Endometrial microvascular endothelial cells (primary cell): ENCODE data around the gene GRIK4. TPM values are rescaled to one million over a fixed set of nuclear protein-coding genes. Genes with fewer than 3 reads are reported as not detected.

ENCODE experiments used
- in situ Hi-C: cut with HindIII; loops from 2 replicates; pipeline ENCODE4 v1.10.0; 2017; ENCODE audit warnings: low sequenced_read_pairs, low pct_unique_long_range_greater_than_20kb; ENCODE audit errors: inconsistent ontology term
- total RNA-seq: library from RNA; depleted of rRNA; stranded (reverse); fragments of >200 nt; gene quantifications from one replicate; pipeline ENCODE4 v1.2.3, GENCODE V29; 2015; ENCODE audit errors: inconsistent ontology term

Gene GRIK4
- total RNA-seq, 1 donor from 2014 or later, result not detected

- in situ Hi-C loops, result no loop called here
Measured at GRCh38 chr11:120645639-120646038, 134.1 kb downstream of the GRIK4 start.

DNA sequence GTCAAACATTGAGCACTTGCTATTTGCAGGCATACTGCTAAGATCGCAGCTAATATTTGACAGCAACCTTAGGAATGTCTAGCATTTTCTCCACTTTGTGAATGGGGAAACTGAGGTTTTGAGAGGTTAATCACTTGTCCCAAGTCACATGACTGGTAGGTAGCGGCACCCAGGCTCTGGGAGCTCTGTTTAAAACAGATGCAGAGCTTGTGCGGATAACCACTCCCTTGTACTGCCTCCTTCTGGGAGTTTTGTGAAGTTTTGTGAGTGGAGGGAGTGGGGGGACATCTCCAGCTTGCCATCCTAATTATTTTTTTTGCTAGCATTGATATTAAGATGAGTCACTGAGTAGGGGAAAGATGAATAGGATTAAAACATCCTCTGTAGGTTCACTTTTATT, 134.7 kb downstream of the GRIK4 start:
- in situ Hi-C loops, result no loop called here

- in situ Hi-C loops, result no loop called here
Measured at GRCh38 chr11:120647681-120648080, 136.1 kb downstream of the GRIK4 start.

DNA sequence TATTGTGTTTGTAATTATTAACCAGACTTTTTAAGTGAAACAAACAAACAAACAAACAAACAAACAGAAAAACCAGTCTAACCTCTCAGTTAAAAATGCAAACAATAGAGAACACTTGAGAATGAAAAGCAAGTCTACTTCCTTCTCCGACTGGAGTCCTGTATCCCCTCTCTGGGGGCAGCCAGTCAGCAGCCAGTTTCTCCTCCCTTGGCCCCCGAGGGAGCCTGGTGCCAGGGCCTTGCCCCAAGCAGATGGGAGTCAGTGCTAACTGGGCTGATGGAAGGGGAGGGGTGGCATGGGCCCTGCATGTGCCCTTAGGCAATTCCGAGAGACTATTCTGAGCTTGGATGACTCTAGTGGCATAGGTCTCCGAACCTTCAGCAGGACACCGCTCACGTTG, 137.2 kb downstream of the GRIK4 start:
- in situ Hi-C loops, result no loop called here

- in situ Hi-C loops, result no loop called here
Measured at GRCh38 chr11:120649316-120649715, 137.8 kb downstream of the GRIK4 start.

DNA sequence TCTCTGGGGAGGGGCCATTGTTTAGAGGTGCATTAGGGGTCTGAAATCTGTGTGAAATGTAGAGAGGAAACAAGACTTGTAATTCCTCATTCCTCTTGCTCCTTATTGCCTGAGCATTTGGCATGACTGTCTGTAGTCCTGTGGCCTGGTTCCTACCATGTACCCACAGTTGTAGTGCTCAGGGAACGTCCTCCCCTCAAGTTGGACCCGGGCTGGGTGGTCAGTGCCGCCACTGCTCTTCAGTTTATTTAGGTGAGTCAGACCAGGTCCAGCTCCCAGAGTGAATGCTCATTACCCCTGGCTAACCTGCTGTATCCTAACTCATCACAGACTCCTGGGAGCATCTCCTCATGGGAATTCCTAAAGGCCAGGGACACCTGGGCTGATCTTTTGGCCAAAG, 139.8 kb downstream of the GRIK4 start:
- in situ Hi-C loops, result no loop called here

DNA sequence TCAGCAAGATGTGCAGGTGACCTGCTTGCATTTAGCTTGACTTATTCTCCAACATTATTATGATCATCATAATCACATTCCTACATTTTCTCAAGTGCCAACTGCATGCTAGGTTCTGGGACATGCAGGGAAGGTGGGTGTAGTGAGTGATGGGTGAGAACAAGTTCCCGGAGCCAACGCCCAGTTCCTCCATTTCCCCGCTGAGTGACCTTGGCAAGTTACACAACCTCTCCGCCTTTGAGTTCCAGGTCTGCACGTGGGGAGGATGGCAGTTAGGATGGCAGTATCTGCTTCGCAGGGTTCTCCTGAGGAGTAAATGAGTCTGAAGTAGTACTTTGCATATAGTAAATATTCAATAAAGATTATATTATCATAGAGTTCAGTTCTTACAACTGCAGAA, 140.3 kb downstream of the GRIK4 start:
- in situ Hi-C loops, result no loop called here

DNA sequence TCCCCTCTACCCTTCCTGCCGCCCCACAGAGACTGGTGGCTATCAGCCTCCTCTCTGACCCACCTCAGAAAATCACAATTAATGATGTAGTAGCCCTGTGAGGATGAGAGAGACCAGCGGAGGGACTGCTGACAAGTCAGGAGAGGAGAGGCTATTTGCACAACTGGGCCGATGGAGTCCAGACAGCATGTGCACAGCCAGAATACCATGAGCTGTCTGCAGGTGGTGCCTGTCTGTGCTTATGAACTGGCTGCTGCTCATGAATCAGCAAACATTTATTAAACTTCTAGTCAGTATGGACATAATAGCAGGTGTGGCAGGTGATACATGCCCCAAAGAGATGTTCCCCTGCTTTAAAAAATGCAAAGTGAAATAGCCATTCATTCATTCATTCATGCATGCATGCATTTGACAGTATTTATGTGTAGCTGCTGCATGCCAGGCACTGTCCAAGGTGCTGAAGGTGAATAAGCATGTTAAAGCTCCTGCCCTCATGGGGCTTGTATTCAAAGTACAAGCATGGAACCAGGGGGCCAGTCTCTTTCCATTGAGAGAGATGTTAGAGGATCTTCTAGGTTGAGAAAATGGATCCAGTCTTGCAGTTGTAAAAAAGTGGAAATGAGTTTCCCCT, 141.3 kb downstream of the GRIK4 start:
- in situ Hi-C loops, result no loop called here

DNA sequence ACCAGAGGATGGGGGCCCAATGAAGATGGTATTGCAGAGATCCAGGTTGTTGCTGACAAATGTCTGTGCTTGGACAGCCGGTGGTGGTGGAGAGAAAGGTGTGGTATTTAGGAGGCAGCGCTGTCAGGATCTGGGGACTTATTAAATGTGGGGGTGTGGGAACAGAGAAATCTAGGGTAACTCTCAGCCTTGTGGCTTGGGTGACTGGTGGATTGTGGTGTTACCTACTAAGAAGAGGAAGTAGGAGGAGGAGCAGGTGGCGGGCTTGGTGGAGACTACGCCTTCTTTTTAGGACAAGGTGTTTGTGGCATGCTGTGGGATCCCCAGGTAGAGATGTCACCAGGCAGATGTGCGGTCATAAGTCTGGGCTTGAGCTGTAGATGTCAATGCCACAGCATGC, 144.0 kb downstream of the GRIK4 start:
- in situ Hi-C loops, result no loop called here

DNA sequence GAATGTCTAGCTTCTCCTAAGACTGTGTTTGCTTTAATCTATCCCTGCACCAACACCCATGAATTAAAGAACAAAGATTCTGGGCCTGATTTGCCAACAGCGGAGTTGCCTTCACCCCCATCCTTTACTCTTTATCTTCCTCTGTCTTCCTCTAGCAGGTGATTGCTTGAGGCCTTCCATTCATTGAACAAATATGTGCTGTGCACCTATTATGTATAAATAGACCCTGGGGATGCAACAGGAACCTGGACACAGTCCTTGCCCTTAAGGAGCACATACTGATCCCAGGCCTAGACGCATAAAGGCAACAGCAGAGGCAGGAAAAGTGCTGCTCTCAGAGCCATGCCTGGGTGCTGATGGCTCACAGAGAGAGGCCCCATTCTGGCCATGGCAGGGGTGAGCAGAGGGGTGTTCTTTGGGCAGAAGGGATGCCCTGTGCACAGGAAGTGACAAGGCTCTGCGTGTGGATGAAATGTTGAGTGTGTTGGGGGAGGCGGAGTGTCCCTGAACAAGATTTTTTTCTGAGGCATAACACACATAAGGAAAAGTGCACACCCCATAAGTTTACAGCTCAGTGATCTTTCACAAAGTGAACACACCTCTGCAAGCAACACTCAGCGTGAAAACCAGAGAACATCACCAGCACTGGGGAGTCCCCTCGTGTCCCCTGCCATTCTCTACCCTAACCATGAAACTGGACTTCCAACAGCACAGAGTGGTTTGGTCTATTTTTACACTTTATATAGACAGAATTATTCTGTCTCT, 145.9 kb downstream of the GRIK4 start:
- in situ Hi-C loops, result no loop called here

- in situ Hi-C loops, result no loop called here
Measured at GRCh38 chr11:120658071-120658423, 146.5 kb downstream of the GRIK4 start.

DNA sequence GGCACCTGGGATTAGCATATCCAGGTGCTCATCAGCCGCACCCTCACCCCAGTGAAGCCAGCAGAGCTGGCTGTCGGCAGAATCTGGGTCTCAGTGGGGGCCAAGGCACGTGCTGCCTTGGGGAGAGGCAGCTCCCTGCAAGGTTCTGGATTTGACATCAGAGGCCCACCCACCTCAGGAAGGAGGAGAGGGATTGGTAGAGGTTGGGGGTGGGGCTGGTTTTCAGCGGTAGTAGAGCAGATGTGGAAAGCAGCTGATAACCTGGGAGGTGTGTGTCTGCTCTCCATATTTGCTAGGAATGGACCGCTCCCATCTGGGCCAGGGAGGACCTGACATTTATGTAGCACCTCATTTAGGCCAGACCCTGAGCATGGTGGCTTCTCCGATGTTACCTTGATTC, 147.5 kb downstream of the GRIK4 start:
- in situ Hi-C loops, result no loop called here

- in situ Hi-C loops, result no loop called here
Measured at GRCh38 chr11:120660024-120660565, 148.5 kb downstream of the GRIK4 start.

DNA sequence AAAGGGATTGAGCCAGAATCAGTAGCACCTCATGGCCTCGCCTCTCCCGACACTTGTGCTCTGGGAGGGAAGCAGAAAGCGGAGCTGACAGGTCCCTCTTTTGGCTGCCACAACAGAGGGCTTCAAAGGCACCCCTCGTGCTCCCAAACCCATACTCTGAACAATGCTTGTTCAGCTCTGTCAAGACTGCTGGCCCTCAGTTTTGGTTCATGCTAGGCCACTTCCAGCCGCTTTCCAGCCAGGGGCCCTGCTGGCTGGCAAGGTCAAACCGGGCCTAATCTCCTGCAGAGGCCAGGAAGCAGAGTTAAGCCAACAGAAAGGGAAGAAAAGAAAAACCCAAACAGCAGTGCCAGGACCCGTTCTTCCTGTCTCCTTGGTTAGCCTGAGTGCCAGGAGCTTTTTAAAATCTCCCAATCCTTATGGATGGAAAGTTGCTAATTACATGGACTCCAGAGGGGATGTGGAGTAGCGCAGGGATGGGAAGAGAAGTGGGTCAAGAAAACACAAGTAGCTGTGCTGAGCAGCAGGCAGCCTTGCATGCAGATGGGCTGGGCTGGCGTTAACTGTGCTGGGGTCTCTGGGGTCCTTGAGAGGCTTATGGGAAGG, 150.6 kb downstream of the GRIK4 start:
- in situ Hi-C loops, result no loop called here

DNA sequence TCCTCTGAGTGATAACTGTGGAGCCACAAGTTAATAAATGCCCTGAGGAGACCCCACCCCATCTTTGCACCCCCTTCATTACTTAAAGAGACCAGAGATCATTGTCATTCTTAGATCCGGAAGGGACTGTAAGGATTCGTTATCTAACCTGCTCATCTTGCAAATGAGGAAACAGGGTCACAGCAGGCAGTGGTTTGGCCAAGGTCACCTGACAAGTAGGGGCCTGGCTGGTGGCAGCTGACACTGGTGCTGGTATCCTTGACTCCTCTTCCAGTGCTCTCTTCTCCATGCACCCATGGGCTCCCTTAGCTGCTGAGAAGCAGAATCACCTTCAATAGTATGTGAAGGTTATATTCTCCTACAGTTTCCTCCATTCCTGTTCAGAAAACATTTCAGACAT, 151.6 kb downstream of the GRIK4 start:
- in situ Hi-C loops, result no loop called here

- in situ Hi-C loops, result no loop called here
Measured at GRCh38 chr11:120666121-120666639, 154.6 kb downstream of the GRIK4 start.

GRCh38 chr11:120667281-120667680, 155.7 kb downstream of the GRIK4 start:
- in situ Hi-C loops, result no loop called here

DNA sequence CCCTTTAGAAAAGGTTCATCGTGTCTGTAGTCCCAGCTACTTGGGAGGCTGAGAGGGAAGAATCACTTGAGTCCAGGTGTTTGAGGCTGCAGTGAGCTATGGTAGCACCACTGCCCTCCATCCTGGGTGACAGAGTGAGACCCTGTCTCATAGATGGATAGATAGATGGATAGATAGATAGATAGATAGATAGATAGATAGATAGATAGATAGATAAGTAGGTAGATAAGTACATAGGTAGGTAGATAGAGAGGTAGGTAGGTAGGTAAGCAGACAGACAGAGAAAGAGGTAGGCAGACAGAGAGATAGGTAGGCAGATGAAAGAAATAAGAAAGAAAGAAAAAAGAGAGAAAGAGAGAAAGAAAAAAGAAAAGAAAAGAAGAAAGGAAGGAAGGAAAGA, 156.4 kb downstream of the GRIK4 start:
- in situ Hi-C loops, result no loop called here

- in situ Hi-C loops, result no loop called here
Measured at GRCh38 chr11:120668537-120668936, 157.0 kb downstream of the GRIK4 start.

GRCh38 chr11:120674542-120674941, 163.0 kb downstream of the GRIK4 start:
- in situ Hi-C loops, result no loop called here
